Stimulated activated CD4-positive, alpha-beta T cell treated with anti-CD3 and anti-CD28 coated beads, TNF-alpha, amount 100 ng/mL, for 4 hours (primary cell): ENCODE results near the gene TRIP6.

Experiments used
- DNase-seq, 3 experiments: peaks; one replicate each; pipeline ENCODE4 v3.0.0-alpha.2; 2020; ENCODE audit warnings: low read depth in 3 of 3

The TRIP6 gene, protein sequence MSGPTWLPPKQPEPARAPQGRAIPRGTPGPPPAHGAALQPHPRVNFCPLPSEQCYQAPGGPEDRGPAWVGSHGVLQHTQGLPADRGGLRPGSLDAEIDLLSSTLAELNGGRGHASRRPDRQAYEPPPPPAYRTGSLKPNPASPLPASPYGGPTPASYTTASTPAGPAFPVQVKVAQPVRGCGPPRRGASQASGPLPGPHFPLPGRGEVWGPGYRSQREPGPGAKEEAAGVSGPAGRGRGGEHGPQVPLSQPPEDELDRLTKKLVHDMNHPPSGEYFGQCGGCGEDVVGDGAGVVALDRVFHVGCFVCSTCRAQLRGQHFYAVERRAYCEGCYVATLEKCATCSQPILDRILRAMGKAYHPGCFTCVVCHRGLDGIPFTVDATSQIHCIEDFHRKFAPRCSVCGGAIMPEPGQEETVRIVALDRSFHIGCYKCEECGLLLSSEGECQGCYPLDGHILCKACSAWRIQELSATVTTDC

DNA sequence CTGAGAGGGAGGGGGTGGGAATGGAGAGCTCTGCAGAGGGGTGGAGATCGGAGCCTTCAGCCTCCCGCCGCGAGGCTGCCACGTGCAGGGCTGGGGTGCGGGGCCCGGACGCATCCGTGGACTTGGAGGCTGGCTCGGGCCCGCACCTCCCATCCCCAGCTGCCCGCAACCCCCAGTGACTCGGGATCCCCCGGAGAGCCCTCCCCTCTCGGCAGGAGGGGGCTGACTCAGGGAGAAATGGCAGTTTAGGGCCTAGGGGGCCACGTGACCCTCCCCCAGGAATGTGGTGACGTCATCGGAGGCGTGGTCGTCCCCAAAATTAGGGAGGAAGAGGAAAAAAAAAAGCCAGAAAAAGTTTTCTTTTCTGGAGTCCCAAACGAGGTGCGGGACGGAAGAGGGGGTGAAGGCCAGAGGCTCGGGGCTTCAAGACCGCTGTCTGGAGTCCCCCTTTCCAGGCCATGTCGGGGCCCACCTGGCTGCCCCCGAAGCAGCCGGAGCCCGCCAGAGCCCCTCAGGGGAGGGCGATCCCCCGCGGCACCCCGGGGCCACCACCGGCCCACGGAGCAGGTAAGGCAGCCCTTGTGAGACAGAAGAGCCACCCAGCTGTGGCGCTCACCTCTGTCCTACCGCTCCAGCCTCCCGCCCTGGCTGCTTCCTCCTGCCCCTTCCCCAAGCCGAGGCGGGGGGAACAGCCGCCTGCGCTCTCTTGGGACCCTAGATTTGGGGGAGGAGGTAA, at the start of gene TRIP6:
TRIP6 (plus strand) TSS at position 348 of the 736 bp plus-strand sequence; CDS start at position 459, 111 bp downstream.
- peak; percentile 45 to 61 (median 55) for DNase-seq

DNA sequence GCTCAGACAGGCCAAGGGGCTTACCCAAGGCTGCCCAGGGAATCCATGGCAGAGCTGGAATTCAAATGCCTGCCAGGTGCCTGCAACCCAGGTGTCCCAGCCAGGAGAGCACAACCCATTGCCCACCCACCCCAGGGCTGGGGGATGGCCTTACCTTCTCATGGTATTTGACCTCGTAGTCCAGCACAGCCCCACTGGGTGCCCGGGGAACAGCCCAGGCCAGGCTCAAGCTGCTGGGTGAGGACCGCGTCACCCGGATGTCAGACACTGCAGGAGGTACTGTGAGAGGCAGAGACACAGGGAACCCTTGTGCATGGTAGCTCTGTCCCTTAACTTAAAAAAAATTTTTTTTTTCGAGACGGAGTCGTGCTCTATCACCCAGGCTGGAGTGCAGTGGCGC, 48.8 kb upstream of the TRIP6 start:
- no peak for DNase-seq

DNA sequence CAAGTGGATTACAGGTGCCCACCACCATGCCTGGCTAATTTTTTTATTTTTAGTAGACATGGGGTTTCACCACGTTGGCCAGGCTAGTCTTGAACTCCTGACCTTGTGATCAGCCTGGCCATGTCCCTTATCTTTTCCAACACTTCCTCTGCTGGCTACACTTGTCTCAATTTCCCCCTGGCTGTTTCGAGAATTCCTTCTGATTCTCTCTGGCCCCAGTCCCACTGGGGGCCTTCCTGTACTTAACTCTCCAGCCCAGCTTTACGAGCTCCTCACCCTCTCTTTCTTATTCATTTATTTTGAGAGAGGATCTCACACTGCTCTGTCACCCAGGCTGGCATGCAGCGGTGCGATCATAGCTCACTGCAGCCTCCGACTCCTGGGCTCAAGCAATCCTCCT, 48.4 kb upstream of the TRIP6 start:
- no peak for DNase-seq

DNA sequence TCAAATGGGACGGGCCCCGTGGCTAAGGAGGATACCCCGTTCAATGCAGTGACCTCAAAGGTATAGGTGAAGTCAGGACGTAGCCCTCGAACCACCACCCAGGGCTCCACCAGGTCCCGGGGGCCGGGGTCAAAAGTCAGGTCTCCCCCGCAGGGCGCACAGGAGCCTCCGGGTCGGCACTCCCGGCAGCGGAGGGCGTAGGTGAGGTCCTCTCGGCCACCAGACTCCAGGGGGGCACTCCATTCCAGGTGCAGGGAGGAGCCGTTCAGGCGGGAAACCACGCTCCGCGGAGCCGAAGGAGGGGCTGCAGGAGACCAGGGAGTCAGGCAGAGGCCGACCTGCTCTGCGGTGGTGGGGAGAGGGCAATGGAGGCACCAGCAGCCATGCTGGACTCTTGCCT, 47.6 kb upstream of the TRIP6 start:
- no peak for DNase-seq

DNA sequence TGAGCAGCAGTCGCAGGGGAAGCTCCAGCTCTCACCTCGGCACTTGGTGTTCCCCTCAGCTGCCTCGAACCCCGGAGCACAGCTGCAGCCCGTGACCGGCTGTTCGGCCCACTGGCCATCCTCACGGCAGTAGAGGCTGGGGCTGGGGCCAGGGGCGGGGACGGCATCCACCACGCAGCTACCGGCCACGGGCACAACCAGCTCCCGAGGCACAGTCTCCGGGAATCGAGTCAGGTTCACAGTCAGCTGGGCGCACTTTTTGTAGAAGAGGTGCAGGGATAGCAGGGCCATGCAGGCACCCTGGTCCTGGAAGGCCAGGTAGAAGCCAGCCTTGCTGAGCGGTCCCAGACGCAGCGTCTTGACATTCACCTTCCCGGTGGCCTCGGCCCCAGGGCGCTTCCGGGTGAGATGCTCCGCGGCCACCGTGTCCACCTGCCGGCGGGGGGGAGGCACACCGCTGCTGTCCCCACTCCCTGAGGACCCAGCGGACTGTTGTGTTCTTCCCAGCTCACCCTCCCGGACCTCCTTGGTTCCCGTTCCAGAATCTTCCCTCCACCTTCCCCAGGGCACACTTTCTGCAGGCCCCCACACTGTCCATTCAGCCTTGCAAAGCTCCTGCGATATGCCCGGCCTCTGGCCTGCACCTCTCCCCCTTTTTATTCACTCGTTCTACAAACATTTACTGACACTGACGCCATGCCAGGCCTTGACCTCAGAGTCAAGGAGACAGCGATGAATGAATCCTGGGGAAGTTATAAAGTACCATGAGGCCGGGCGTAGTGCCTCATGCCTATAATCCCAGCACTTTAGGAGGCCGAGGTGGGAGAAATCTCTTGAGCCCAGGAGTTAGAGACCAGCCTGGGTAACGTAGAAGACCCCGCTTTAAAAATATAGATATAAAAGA, 44.7 kb upstream of the TRIP6 start:
- no peak for DNase-seq

DNA sequence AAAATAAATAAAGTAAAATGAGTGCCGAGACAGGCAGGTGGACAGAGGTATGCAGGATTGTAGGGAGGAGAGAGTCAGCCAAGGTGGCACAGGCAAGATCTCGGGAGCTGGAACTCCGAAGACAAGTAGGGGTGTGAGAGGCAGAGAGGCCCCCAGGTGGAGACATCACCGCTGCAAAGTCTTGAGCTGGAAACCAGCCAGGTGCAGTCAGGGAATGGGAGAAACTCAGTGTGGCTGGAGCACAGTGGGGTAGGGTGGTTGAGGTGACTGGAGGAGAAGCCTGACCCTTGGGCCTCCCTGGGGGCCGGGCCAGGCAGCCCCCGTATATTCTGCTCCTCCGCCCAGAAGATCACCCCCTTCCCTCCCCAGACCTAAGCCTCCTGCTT, 44.1 kb upstream of the TRIP6 start:
- no peak for DNase-seq

DNA sequence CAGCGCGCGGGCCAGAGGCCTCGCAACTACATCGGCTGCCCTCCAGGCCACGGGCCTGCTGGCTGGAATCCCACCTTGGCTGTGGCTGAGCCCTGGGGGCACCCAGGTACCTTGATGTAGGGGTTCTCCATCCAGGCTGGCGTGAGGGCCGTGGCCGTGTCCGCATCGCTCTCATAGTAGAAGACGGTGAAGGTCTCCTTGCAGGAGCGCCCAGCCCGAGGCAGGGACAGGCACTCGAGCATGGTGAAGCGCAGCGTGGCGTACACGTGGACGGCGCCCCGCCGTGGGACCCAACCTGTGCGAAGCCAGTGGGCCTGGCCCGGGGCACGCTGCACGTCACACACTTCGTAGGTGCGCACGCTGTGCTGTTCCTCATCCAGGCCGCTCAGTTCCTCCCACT, 43.7 kb upstream of the TRIP6 start:
- no peak for DNase-seq

DNA sequence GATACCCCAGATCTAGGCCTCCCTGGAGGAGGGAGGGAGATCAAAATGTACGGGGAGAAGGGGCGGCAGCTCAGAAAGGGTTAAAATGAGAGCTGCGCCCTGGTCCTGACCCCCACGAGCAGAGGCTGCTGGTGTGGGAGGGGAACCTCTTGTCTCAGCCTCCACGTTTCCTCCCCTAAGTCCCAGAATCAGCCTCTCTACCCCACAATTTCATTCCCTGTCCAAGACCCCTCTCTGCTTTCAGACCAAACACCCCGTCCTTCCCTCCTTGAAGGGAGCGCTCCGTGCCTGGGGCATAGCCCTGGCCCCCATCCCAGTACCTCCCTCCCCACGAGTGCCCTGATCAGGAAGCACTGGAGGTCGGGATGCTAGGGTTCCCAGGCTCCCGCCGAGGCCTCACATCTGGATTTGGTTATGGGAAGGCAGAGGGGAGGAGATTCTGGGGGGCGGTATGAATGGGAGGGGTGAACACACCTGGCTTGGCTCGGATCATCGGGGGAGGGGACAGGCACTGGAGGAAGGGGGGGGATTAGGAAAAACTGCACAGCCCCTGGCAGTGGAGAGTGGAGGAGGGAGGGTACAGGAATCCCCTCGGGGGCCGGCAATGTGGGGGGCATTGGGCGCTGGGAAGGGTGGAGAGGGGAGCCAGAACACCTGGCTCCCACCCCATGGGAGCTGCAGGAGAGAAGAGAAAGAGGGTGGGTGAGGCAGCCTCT, 42.5 kb upstream of the TRIP6 start:
- no peak for DNase-seq

DNA sequence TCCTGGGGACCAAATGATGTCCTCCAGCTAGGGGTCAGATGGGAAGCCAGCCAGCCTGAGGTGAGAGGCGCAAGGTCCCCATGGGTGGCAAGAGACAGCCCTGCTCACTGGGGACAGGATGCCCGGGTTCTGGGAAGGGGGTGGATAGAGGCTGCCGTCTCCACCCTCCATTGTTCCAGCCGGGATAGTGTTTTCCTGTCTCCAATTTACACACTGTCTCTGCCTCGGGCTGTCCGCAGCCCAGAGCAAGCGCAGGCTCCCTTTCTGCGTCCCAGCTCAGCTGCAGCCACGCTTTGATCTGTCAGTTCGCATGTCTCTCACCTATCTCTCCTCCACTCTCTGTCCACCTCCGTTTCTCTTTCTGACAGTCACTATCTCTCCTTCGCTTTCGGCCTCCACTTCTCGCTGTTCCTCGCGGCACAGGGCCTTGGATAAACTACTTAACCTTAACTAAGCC, 41.9 kb upstream of the TRIP6 start:
- DNase-seq: no peak

DNA sequence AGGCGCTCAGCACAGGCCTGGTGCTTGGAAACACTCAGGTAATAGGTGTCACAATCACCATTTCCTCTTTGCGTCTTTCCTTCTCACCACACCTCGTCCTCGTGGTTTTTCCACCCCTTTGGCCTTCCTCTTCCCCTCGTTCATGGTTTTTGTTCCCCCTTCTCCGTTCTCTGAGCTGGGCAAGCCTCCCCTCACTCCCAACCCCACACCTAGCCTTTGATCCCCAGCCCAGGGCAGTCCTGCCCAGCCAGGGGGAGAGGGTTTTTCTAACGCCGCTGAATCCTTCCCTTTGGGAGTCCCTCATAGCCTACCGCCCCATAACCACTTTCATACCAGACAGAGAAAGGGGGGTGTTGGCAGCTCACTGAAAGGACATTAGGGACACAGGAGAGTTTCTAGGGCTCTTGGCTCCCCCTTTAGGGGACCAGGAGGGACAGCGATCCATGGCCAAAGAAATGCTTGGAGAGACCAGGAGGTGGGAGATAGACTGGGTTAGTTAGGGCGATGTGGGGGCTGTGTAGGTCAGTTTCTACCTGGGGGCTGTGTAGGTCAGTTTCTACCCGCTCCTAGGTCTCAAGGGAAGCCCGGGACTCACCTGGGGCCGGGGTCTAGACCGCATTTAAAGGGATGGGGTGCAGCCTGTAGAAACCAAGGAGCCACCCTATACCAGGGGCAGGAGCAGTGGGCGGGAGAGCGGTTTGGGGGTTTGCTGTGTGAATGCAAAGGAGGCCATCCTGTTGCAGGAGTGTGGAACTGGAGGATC, 41.3 kb upstream of the TRIP6 start:
- DNase-seq: no peak

DNA sequence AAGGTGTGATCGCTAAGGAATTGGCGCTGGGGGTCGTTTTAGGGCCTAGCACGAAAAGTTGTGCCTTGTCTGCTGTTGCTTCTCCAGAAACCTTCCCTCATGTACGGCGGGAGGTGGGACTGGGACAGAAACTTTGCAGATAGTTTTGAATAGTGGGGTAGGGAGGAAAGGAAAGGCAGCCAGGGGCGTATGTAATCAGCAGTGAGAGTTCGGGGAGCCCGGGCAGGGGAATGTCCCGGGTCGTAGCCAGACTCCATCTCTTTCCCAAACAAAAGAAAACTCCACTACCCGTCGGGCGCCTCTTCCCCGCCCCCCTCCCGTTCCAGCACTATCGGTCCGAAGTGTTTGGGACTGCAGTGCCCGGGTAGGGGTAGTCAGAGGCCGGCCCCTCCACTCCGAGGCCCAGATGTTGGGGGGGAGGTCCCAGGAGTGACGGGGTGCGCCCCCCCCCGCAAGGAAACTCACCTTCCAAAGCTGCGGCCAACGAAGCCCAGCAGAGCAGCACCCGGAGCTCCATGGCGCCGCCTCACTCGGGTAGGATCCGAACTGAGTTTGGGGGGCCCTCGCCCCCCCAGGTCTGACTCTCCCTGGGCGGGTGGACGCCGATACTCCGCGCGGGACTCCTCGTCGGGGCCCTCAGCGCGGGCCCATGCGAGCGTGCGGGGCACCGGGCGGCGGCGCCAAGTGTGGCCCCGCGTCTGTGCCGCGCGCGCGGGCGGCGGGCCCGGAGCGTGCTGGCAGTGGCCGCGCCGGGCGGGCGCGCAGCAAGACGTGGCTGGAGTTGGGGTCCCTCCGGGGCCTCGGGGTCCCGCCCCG, 40.5 kb upstream of the TRIP6 start:
- DNase-seq: no peak

DNA sequence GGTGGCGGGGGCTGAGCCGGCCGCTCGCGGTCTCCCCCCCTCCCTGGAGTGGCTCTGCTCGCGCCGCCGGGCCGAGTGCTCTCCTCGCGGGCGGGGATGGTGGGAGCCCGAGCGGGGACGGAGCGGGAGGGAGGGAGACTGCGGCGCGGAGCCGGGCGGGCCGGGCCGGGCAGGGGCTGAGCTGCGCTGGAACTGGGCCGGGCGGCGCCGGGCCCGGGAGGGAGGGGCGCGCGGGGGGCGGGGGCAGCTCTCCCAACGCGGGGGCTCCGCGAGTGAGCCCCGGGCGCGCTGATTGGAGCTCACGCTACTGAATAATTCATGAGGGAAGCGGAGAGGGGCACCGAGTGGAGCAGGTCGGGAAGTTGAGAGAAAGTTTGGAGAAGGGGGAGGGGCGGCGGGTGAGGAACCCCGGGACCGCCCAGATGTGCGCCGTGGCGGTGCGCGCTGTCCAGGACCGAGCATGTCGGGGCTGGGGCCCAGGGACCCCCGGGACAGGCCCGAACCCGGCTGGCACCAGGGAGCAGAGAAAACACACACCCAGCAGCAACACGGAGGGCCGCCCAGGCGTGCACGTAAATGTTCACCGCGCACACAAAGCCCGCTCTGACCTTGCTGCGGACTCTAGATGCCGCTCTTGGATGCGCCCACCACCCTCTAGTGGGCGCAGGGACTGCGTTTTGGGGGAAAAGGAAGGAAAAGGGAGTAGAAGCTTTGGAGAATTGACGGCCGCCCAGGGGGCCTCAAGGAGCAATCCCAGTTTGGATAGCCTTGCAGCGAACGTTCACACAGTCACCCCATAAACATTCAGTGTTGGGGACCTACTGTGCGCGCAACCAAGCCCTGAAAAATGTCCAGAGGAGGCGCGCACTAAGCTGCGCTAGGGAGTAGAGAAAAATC, 39.6 kb upstream of the TRIP6 start, which contains the start of gene EPHB4:
EPHB4 (minus strand) TSS at position 194 of the 897 bp plus-strand sequence. CDS start 493 bp downstream, outside the sequence.
- no peak for DNase-seq

DNA sequence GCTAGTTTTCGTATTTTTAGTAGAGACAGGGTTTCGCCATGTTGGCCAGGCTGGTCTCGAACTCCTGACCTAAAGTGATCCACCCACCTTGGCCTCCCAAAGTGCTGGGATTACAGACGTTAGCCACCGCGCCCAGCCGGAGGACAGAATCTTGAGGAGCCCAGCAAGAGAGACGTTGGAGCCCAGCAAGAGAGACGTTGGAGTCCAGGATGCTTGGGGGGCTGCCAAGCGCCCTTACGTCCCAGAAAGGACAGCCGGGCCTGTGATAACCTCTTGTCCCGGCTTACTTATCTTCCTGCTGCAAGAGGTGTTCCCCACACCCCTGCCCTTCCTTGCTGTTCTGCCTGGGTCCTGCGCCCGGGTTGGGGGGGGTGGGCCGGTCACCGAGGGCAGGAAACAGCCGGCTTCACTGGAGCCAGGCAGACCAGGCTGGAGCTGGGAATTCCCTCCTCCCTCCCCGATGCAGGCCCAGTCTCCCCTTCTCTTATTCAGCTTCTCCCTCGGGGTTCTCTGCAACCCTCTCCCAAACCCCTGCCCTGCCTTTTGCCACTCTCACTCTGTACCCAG, 38.0 kb upstream of the TRIP6 start:
- no peak for DNase-seq

DNA sequence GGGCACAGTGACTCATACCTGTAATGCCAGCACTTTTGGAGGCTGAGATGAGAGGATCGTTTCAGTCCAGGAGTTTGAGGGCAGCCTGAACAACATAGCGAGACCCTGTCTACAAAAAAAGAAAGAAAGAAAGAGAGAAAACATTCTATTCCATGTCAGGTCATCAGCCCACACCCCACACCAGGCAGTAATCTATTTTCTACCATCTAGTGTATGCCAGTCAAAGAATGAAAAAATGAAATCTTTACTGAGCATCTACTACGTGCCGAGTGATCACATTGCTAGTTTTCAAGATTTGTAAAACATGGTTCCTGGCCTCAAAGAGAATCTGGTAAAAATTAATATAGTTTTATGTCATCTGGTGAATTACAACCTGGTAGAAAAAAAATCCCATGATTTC, 36.8 kb upstream of the TRIP6 start:
- no peak for DNase-seq

DNA sequence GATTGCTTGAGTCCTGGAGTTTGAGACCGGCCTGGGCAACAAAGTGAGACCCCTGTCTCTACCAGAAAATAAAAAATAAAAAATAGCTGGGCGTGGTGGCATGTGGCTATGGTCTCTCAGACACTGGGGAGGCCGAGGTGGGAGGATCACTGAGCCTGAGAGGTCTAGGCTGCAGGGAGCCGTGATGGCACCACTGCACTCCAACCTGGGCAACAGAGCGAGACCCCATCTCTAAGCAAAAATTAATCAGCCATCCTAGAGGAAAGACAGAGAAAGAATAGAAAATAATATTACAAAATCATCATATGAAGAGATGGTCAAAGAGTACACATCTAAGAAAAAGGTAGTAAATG, 34.9 kb upstream of the TRIP6 start:
- DNase-seq: no peak

DNA sequence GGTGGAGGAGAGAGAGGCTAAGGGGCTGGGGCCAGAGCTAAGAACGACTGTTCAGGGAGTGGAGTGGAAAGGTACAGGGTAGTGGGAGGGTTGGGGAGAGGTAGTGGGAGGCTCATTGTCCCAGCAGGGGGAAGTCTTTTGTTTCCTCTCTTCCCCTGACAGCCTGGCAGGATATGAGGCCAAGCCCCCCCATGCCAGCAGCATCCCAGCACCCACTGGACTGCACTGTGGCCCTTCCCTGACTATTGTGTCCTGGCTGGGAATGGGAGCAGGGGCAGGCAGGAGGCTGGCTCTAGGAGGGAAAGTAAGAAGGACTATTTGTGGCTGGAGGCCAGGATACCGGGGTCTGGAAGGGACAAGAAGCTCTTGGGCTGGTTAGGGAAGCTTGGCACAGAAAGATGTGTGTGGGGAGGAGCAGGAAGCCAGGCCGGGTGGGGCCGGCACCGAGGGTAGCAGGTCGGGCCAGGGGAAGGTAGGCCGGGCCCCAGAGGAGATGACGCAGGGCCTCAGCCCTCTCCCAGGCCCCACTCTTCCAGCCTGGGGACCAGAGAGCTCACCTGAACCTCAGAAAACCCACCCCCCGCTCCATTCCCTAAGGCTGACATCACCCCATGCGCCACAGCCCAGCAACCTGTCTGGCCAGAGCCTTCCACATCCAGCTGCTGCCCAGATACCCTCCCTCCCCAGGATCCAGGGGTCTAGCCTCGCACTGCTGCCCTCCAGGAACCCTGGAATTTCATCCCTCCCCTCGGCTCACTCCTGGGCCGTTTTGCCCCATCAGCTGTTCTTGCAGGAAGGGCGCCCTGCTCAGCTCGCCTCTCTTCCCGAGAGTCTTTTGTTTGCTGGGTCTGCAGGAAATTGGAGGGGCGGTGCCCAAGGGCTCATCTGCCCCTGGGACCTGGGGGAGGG, 31.0 kb upstream of the TRIP6 start:
- DNase-seq: no peak

DNA sequence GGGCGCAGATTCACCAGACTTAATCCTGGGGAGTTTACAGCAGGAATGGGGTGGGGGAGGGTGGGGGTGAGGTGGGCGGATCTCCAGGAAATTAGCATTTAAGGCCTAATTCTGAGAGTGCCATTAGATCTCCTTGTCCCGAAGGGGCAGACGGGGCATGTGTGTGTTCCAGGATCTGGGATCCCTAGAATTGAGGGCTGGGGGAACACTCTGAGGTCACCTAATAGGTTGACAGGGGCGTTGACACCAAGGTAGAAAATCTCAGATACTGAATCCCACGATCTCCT, 30.4 kb upstream of the TRIP6 start:
- no peak for DNase-seq
